Measurements from ENCODE around the gene PTGER1. TPM values are rescaled to one million over a fixed set of nuclear protein-coding genes. Genes with fewer than 3 reads are reported as not detected.

PTGER1 gene
- total and polyA plus RNA-seq, 2 of the 13 experiments (the other 11 are each of a cell fraction or from before 2014, with no cell fraction given): 0.13 TPM; not detected in 1

GRCh38 chr19:14519860-14520407 is 44.8 kb upstream of the PTGER1 start:
- Histone ChIP-seq H3K4me2 (ENCODE audit: low read depth, low read length) (peak overlapping the region; percentile 75), H2AFZ (ENCODE audit: low read length) (no peak overlapping the region), H3K9me3 (ENCODE audit: low read length) (no peaks in the 10 kb centered on the region), H3K27ac (ENCODE audit: extremely low read length, insufficient read depth, low read length) (peak overlapping the region; percentile 97), H3K27me3 (ENCODE audit: control insufficient read depth in 1 of 2, insufficient read depth in 2 of 2, low read length in 2 of 2) (no peaks in the 10 kb centered on the region; a peak in 1 of 5 replicates), H3K36me3 (replicated peaks in 1 of 2; ENCODE audit: control insufficient read depth in 1 of 2, insufficient read depth in 2 of 2, low read length in 2 of 2) (peaks cover 9 to 17% of the 10 kb centered on the region in 2 experiments), H3K9ac (ENCODE audit: insufficient read depth, low read depth, low read length) (peak overlapping the region; percentile 81), H3K4me3 (replicated peaks in 1 of 3; ENCODE audit: insufficient read depth in 1 of 3, low read depth in 2 of 3, low read length in 3 of 3) (peak overlapping the region in 1 of 3 experiments; percentile 70; a peak in 2 of 6 replicates), H3K79me2 (ENCODE audit: insufficient read depth, low read length) (peaks cover 31% of the 10 kb centered on the region), H4K20me1 (ENCODE audit: insufficient read depth, low read length) (peaks cover 26% of the 10 kb centered on the region), H3K4me1 (ENCODE audit: insufficient read depth, low read length) (peaks cover 60% of the 10 kb centered on the region)
- FAIRE-seq (peak; percentile 90), ATAC-seq (peak; percentile 71), DNase-seq (ENCODE audit: low spot score) (peak; percentile 99)
- ChIA-PET POLR2A (interaction anchor here (0.9 to 5.8 kb wide), 13 partner anchors 9 to 54 kb away, joined by 3 to 123 read pairs (median 6); partner anchors contain the start of genes GIPC1, NDUFB7 and TECR), CTCF (ENCODE audit: low intra/inter-chr PET ratio, low total read pairs) (no interaction called here)
- WGBS (ENCODE audit: low lambda C conversion rate): 11% methylated on average over 1 of the region's 2 CpGs
- BruUV-seq (replicated peaks): no TSS peak
- in situ Hi-C loops (cut with HindIII; ENCODE audit: extremely low pct_ligation_motif_present, low pct_unique_long_range_greater_than_20kb): no loop called here
- intact Hi-C loops (cut with micrococcal nuclease; ENCODE audit: unreplicated experiment): loop anchor here (1.0 kb wide), 1 partner anchor 9 kb away; the partner anchor contains the start of gene TECR
- peak; percentile 60; the same call in 1 of the 2 replicates for TF ChIP-seq ZNF503 (CRISPR knock-in tag; IDR thresholded peaks at IDR 0.05)
- peak; percentile 92 for TF ChIP-seq TCF7 (IDR thresholded peaks at IDR 0.05; ENCODE audit: low read depth)
- TF ChIP-seq GMEB2 (CRISPR knock-in tag; IDR thresholded peaks at IDR 0.05; ENCODE audit: low read depth): no peak
- TF ChIP-seq TBX2 (CRISPR knock-in tag; IDR thresholded peaks at IDR 0.05; ENCODE audit: borderline replicate concordance): peak; percentile 71
- peak; percentile 67 for TF ChIP-seq CEBPG (CRISPR knock-in tag; IDR thresholded peaks at IDR 0.05)
- peak; percentile 35; the same call in 1 of the 2 replicates for TF ChIP-seq ZNF687 (CRISPR knock-in tag; IDR thresholded peaks at IDR 0.05)
- peak; percentile 86 for TF ChIP-seq RARA (CRISPR knock-in tag; IDR thresholded peaks at IDR 0.05)
- peak; percentile 71; the same call in 1 of the 2 replicates for TF ChIP-seq TAF1 (CRISPR knock-in tag; IDR thresholded peaks at IDR 0.05)
- TF ChIP-seq MEIS2 (CRISPR knock-in tag; IDR thresholded peaks at IDR 0.05): peak; percentile 75; the same call in 1 of the 2 replicates
- peak; percentile 66; the same call in 1 of the 2 replicates for TF ChIP-seq ZNF414 (CRISPR knock-in tag; IDR thresholded peaks at IDR 0.05)
- peak; percentile 66; the same call in 1 of the 2 replicates for TF ChIP-seq FOXK1 (CRISPR knock-in tag; IDR thresholded peaks at IDR 0.05; ENCODE audit: borderline replicate concordance, low read depth)
- no peak for TF ChIP-seq ZSCAN31 (CRISPR knock-in tag; IDR thresholded peaks at IDR 0.05; ENCODE audit: low read depth)
- TF ChIP-seq ZBTB43 (CRISPR knock-in tag; conservative IDR thresholded peaks at IDR 0.05): peak; percentile 46; the same call in 1 of the 2 replicates
- TF ChIP-seq HDAC2 (CRISPR knock-in tag; IDR thresholded peaks at IDR 0.05): peak; percentile 76
